ENCODE data around the gene AFG1L. TPM values are rescaled to one million over a fixed set of nuclear protein-coding genes. Genes with fewer than 3 reads are reported as not detected.
A peak's percentile ranks its signal among the peaks of the same experiment; 100 is the strongest.

Gene AFG1L
- total RNA-seq, 1 experiment from 2014 or later: 8.2 TPM

- Mint-ChIP-seq H3K36me3 (ENCODE audit: insufficient read depth, unreplicated experiment) (no peaks in the 10 kb centered on the region), H3K27ac (ENCODE audit: low read depth, unreplicated experiment) (no peak overlapping the region), H3K4me1 (ENCODE audit: insufficient read depth, unreplicated experiment) (peaks cover 21% of the 10 kb centered on the region), H3K27me3 (ENCODE audit: insufficient read depth, unreplicated experiment) (no peaks in the 10 kb centered on the region), H3K9me3 (ENCODE audit: unreplicated experiment) (no peaks in the 10 kb centered on the region), H3K4me3 (ENCODE audit: unreplicated experiment) (no peak overlapping the region)
- intact Hi-C loops (cut with micrococcal nuclease): no loop called here
- CTCF ChIA-PET: interaction anchor here (1.3 kb wide), 1 partner anchor 57 kb away, joined by 4 read pairs; no protein-coding TSS in a partner anchor
- POLR2A ChIA-PET: no interaction called here
- TF ChIP-seq CTCF (IDR thresholded peaks at IDR 0.05; ENCODE audit: unreplicated experiment): no peak
- no peak for DNase-seq (ENCODE audit: unreplicated experiment)
- BruUV-seq (replicated peaks): no TSS peak
Measured at GRCh38 chr6:108434222-108434621, 139.4 kb downstream of the AFG1L start.

- Mint-ChIP-seq H3K27ac (ENCODE audit: low read depth, unreplicated experiment) (no peak overlapping the region), H3K9me3 (ENCODE audit: unreplicated experiment) (no peaks in the 10 kb centered on the region), H3K4me3 (ENCODE audit: unreplicated experiment) (no peak overlapping the region), H3K27me3 (ENCODE audit: insufficient read depth, unreplicated experiment) (no peaks in the 10 kb centered on the region), H3K4me1 (ENCODE audit: insufficient read depth, unreplicated experiment) (peaks cover 21% of the 10 kb centered on the region), H3K36me3 (ENCODE audit: insufficient read depth, unreplicated experiment) (no peaks in the 10 kb centered on the region)
- TF ChIP-seq CTCF (IDR thresholded peaks at IDR 0.05; ENCODE audit: unreplicated experiment): no peak
- DNase-seq (ENCODE audit: unreplicated experiment): peak; percentile 38
- CTCF ChIA-PET: interaction anchor here (0.6 to 1.0 kb wide), 2 partner anchors 11 to 56 kb away, joined by 3 to 4 read pairs; no protein-coding TSS in a partner anchor
- POLR2A ChIA-PET: no interaction called here
- BruUV-seq (replicated peaks): no TSS peak
- intact Hi-C loops (cut with micrococcal nuclease): no loop called here
Measured at GRCh38 chr6:108435391-108435790, 140.5 kb downstream of the AFG1L start.

- no peaks in the 10 kb centered on the region for H3K27me3 Mint-ChIP-seq (ENCODE audit: insufficient read depth, unreplicated experiment)
- ChIA-PET CTCF (no interaction called here), POLR2A (no interaction called here)
- DNase-seq (ENCODE audit: unreplicated experiment): no peak
- no peak overlapping the region for H3K27ac Mint-ChIP-seq (ENCODE audit: low read depth, unreplicated experiment)
- intact Hi-C loops (cut with micrococcal nuclease): no loop called here
- no peak overlapping the region for H3K4me3 Mint-ChIP-seq (ENCODE audit: unreplicated experiment)
- peaks cover 21% of the 10 kb centered on the region for H3K4me1 Mint-ChIP-seq (ENCODE audit: insufficient read depth, unreplicated experiment)
- H3K9me3 Mint-ChIP-seq (ENCODE audit: unreplicated experiment): no peaks in the 10 kb centered on the region
- BruUV-seq (replicated peaks): no TSS peak
- H3K36me3 Mint-ChIP-seq (ENCODE audit: insufficient read depth, unreplicated experiment): no peaks in the 10 kb centered on the region
- no peak for TF ChIP-seq CTCF (IDR thresholded peaks at IDR 0.05; ENCODE audit: unreplicated experiment)
Measured at GRCh38 chr6:108436771-108437170, 141.9 kb downstream of the AFG1L start.

- Mint-ChIP-seq H3K27ac (ENCODE audit: low read depth, unreplicated experiment) (no peak overlapping the region), H3K4me3 (ENCODE audit: unreplicated experiment) (no peak overlapping the region), H3K9me3 (ENCODE audit: unreplicated experiment) (no peaks in the 10 kb centered on the region), H3K27me3 (ENCODE audit: insufficient read depth, unreplicated experiment) (no peaks in the 10 kb centered on the region), H3K36me3 (ENCODE audit: insufficient read depth, unreplicated experiment) (no peaks in the 10 kb centered on the region), H3K4me1 (ENCODE audit: insufficient read depth, unreplicated experiment) (peaks cover 21% of the 10 kb centered on the region)
- ChIA-PET POLR2A (interaction anchor here (0.7 to 1.4 kb wide), 3 partner anchors 16 to 1047 kb away, joined by 3 to 4 read pairs (median 3); no protein-coding TSS in a partner anchor), CTCF (no interaction called here)
- peak; percentile 32 for DNase-seq (ENCODE audit: unreplicated experiment)
- no peak for TF ChIP-seq CTCF (IDR thresholded peaks at IDR 0.05; ENCODE audit: unreplicated experiment)
- BruUV-seq (replicated peaks): no TSS peak
- intact Hi-C loops (cut with micrococcal nuclease): no loop called here
Measured at GRCh38 chr6:108437821-108438220, 143.0 kb downstream of the AFG1L start.

Measured in MCF 10A (cell line).